Measurements from ENCODE around the gene CDCP1.

DNA sequence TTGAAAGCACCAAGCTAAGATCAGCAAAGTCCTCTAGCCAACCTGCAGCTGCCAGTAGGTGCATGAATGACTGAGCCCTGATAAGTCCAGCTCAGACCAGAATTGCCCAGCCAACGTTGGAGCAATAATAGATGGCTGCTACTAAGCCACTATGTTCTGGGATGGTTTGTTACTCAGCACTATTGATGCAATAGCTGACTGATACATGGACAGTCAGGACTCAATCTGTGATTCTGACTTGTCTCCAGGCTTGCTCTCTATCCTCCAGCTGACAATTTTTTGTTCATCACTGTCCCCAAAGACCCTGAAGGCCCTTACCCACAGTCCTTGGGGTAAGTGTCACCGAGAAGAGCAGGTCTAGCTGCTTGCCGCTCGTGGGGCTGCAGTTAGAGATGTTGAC lies 55.3 kb downstream of the CDCP1 start:
- TF ChIP-seq POLR2A (IDR thresholded peaks at IDR 0.05), result no peak
- TF ChIP-seq, protein P1, sequence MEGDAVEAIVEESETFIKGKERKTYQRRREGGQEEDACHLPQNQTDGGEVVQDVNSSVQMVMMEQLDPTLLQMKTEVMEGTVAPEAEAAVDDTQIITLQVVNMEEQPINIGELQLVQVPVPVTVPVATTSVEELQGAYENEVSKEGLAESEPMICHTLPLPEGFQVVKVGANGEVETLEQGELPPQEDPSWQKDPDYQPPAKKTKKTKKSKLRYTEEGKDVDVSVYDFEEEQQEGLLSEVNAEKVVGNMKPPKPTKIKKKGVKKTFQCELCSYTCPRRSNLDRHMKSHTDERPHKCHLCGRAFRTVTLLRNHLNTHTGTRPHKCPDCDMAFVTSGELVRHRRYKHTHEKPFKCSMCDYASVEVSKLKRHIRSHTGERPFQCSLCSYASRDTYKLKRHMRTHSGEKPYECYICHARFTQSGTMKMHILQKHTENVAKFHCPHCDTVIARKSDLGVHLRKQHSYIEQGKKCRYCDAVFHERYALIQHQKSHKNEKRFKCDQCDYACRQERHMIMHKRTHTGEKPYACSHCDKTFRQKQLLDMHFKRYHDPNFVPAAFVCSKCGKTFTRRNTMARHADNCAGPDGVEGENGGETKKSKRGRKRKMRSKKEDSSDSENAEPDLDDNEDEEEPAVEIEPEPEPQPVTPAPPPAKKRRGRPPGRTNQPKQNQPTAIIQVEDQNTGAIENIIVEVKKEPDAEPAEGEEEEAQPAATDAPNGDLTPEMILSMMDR (IDR thresholded peaks at IDR 0.05), result no peak
